Kidney capillary endothelial cell (primary cell): Measurements from ENCODE around the gene GRIA3.
"Not testable (repeated sequence)": the region's sequence is repeated elsewhere in the genome, so short reads cannot be mapped to it uniquely, and the experiment has no call there.

ENCODE experiments used
- DNase-seq: peaks from one replicate; pipeline ENCODE4 v3.0.0-alpha.2; 2018; ENCODE audit warnings: low spot score

The GRIA3 gene

DNA sequence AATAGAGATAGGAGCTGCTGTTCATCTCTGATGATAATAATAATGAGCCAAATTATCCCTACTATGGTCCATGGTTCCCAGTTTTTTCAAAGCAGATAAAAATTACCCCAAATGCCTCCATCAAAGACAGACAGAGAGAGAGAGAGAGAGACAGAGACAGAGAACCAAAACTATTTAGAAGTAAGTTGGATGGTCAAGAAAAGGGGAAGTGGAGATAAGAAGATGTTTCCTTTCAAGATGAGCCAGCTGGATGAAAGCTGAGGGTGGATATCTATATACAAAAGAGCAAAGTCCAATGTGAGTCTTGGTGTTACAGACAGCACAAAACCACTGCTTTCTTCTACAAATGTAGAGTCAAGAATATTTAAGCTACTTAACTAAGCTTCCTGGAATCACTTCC, 173.9 kb downstream of the GRIA3 start:
- DNase-seq = no peak

DNA sequence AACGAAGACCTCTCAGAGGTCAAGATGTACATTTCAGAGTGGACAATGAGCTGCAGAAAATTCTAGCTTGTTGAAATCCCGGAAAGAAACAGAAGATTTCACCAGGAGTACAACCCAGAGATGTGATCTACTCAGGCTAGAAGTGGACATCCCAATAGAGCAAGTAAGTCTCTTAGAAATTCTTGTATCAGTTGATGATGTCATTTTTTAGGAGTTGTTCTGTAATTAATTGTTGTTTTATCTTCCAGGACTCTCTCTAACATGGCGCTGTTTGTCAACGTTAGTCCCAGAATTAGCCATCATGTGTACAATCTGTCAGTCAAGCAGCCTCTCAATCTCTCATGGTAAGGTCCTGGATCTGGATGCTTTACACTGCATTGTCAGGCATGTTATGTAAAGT, 174.4 kb downstream of the GRIA3 start:
- no peak for DNase-seq

DNA sequence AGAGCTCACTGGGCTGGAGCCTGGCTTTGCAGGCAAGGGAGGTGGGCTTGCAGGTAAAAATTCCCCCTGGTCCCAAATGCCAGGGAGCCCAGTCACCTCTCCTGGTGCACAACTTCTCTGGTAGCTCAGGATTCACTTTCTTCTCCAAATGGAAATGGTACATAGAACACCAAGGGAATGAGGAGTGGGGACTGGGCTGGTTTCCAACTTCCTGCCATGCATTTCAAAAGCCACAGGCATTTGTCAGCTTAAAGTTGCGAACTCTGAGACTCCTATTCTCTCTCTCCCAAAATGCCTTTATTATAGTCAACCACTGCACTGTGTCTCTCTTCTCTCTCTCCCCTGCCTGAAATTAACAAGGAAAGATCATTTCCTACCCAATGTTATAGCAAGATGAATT, 177.3 kb downstream of the GRIA3 start:
- DNase-seq = no peak

DNA sequence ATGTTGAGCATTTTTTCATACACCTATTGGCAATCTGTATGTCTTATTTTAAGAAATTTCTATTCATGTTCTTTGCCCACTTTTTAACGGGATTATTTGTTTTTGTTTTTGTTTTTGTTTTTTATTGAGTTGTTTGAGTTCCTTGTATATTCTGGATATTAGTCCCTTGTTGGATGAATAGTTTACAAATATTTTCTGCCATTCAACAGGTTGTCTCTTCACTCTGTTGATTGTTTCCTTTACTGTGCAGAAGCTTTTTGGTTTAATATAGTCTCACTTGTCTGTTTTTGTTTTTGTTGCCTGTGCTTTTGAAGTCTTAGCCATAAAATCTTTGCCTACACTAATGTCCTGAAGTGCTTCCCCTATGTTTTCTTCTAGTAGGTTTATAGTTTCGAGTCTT, 202.1 kb downstream of the GRIA3 start:
- not testable (repeated sequence) for DNase-seq

DNA sequence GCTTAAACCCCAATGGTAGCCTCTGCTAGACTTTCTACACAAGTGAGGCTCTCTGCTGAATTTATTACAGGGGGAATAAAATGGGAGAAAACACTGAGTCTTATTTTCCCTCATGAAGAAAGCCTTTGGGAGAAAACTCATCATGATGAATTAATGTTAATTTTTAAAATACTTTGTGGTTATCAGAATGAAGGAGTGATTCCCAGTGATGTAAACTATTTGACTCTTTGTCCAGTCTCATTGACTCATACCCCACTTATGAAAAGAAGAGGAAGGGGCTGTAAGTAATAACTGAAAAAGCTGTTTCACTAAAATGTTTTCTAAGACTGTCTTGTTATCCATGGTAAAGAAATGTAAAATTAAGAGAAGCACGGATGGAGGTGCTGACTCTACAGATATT, 208.8 kb downstream of the GRIA3 start:
- no peak for DNase-seq

DNA sequence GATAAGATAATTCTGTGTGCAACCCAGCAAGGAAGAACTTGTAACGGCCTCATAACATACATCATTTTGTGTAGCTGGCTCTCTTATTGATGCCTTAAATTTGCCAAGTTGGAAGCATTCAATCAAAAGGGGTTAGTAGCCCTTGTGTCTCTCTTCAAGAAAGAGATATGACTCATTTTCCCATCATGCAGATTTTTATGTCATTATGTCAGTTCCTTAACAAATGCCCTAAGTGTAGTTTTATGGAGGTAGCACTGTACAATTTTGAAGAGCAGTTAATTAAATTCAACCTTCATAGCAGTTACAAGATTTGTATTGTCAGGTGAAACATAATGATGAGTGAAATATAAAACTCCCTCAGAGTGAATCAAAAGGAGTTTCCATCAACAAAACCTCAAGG, 215.6 kb downstream of the GRIA3 start:
- DNase-seq = no peak

DNA sequence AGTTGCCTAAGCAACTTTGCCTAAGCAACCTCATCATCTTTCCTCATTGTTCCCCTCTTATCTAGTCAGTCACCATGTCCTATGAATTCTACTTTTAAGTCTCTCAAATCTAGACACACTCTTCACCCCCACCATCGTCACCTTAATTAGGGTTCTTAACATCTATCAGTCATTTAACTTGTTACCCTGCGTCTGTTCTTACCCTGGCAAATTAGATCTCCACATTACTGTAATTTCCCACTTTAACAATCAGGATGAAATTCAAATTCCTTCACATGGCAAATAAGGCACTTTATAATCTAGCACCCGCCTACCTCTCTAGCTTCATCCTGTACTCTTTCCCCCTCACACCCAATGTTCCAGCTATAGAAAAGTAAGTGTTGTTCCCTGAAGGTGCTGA, 221.2 kb downstream of the GRIA3 start:
- no peak for DNase-seq

DNA sequence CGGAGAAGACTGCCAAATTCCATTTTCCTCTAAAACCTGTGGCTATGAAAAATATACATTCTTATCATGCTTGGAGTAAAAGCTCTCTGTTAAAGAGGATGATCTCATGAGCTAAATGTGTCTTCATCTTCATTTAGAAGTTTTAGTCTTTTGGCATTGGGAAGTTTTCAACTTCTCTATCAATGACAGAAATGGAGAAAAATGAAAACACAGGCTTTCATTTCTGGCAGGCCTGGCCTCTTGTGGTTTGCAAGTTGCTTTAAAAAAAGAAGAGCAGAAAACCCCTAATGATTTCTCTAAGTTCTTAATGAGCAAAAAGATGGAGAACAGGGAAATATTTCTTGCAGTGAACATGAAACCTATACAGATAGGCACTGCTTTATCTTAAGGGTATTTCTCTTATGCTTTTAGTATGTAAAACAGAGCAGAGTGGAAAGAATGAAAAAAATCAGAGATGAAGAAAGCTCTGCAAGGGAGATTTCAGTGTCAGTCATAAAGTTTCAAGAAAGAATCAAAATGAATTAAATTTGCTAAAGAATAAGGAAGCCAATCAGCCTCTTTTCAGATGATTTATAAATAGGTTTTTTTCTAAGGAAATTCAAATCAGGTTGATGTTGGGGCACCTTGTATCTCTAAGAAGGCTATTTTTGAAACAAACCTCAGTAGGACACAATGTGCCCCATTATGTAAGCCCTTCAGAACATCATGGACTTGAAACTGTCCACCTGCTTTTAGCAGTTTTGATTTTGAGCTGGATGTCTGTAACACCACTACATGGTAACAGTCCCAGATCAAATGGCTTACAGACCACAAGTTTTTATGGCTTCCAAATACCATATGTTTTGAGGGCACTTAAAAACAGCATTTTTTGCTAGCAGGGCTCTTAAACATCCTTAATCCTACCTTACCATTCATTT, 225.0 kb downstream of the GRIA3 start:
- no peak for DNase-seq

DNA sequence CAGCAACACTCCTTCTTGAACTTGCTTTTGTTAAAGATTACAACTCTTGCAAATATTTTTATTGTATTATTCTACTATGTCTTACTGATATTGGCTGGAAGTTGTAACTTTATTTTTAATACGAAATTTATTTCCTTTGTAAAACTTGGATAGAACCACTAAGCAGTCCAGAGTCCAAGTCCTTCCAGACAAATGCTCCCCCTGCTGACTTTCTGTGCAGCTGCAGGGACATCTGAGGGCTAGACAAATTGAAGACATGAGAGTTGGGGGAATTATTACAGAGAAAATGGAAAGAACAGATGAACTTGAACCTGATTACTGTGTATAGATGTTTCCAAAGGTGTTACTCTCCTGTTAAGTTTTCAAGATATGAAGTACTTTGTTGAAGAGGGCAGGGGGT, 238.8 kb downstream of the GRIA3 start:
- peak; percentile 17 for DNase-seq

DNA sequence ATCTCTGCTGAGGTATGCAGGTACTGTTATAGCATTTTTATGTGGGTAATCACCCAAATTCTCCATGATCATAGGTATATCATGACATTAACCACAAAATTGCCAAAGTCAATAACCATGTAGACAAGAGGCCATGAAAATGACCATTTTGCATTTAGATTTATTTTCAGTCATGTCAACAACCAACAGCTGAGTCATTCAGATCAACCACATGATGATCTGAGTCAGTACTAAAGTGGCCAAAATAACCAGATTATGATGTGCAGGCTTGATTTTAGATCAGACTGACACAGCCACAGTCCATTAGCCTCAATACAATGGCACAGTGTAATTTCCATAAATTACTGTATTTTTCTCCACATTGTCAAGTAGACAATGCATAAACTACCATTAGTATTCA, 240.5 kb downstream of the GRIA3 start:
- peak; percentile 28 for DNase-seq

DNA sequence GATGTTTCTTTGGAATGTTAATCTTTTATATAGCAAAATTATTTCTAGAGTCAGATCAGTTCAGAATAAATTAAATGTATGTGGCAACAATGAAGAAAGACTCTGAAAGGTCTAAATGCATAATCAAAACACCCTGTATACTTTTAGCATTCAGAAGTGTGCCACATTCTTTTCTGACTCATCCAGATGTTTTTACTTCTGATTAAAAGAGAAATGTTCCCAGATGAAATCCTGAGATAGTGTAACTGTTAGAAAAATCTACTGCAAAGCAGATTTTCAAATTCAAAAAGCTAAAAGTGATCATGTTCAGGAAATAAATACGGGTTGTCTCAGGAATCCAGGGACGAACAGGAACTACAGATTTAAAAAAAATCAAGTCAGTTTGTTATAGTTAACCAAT, 241.4 kb downstream of the GRIA3 start:
- DNase-seq = no peak

DNA sequence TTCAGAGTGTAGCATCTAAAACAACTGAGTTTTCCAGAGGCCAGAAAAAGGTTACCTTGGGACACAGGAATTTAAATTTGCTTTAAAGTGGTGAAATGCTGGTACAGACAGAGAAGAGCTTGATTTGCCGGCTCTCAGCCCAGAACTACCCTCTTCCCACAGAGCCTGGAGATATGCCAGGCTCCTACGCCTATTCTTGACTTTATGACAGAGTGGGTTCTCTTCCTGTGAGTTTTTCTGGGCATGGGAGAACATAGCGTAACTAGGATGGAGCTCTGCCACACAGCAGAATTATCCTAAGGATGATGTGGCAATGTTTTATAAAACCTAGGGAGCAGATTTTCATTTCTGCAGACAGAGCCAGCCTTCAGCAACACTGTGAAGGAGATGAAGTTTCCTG, 241.8 kb downstream of the GRIA3 start:
- DNase-seq = no peak

DNA sequence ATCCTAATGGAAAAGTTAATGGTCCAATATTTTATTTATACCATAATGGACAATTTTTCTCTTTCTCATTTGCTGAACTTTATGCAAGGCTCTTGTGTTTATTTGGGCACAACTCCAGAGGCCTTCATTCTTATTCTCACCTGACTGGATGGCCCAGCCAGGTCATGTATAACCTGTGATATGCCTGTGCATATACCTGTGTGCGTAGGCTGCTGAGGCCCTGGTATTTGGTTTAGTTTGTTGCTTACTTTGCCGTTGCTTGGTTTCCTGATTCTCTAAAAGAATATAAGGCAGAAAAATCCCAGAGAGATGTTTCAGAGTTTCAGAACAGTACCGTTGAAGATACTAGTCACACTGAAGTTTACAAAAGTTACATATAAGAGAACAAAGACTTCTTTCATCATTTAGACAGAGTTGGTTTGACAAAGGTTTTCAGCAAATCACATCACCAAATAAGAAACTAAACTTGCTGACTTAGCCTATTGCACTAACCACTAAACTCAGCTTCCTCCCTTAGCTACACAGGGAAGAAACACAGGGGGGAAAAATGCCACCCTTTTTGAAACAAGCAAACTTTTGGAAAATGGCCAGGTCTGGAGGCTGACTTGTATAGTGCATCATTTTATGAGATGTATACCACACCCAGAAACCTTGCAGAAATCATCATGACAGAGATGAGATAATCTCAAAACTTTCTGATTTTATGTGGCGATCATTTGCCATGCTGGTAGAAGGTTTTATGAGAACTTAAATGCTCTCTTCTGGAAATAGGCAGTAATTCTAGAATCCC, 248.5 kb downstream of the GRIA3 start:
- no peak for DNase-seq

DNA sequence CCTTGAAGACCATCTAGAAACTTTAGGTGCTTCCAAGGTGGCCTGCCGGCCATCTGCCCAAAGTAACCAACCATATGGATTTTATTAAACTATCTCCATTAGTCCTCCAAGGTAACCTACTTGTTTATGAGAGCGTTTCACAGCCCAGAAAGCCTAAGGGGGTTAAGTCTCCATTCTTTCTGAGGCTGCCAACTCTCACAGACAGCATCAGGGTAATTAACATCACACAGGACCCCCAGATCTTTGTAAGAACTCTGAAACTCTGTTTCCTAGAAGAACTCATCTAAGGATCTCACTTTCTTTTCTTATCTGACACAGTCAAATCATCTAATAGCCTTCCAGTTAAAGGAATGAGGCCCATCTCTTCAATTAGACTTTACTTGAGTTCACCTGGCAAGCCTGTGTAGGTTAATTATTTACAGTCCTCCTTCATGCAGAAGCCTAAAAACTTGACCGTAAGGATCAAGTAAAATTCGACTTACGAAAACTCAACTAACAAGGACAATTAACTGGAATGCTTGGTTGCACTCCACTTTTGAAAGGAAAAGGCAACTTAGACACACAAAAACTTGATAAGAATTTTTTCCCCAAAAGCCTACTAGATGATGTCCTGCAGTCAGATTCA, 252.5 kb downstream of the GRIA3 start:
- DNase-seq = no peak

DNA sequence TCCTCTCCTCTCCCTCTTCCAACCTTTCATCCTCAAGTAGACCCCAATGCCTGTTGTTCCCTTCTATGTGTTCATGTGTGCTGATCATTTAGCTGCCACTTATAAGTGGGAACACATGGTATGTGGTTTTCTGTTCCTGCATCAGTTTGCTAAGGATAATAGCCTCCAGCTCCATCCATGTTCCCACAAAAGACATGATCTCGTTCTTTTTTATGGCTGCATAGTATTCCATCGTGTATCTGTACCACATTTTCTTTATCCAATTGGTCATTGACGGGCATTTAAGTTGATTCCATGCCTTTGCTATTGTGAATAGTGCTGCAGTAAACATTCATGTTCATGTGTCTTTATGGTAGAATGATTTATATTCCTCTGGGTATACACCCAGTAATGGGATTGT, 255.8 kb downstream of the GRIA3 start:
- DNase-seq = not testable (repeated sequence)

DNA sequence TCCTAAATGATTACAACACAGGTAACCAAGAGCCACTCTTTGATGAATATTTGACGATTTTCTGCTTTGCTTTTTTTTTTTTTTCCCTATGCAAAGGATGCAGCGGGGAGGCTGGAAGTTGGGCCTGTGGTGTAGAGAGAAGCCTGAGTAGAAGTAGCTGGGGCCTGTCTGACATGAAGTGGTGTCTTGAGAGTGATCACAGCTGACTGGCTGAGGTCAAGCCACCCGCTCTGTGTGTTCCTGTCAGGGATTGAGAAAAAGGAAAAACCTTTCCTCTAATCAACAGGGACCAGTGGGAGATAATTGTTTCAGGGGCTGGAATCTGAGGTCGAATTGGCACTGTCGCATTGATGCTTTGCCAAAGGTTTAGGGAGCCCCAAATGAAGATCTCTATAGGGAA, 258.7 kb downstream of the GRIA3 start:
- no peak for DNase-seq

DNA sequence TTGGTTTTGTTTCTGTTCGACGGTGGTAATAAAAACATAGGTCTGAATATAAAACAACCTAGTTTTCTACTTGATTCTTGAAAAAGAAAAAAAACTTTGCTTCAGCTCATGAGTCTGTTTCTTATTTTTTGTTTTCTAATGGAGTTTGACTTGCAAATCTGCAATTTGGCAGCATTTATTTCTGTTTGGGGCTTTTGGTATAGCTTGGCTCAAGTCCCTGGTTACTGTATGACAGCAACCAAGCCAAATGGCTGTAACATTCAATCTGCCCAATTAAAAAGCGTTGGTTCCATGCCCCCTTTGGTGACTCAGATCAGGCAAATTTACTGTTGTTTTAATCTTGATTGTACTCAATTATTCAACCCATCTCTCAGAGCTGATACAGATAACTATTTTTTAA, 263.4 kb downstream of the GRIA3 start:
- no peak for DNase-seq

DNA sequence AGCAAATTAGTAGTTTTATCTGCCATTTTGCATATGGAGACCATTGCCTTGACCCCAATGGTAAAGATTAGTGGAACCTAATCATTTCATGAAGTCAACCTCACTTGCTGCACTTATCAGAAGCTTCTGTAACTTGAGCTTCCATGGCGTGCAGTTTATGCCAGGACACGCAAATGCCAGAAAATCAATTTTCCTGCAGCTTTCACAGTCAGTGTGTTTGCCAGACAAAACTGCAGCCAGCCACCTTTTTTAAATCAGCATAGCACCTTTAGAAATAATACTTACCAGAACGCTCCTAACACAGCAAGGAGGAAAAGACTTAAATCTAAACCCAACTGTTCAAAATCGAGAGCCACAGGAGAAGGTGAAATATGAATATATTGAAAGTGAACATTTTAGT, 265.3 kb downstream of the GRIA3 start:
- no peak for DNase-seq

DNA sequence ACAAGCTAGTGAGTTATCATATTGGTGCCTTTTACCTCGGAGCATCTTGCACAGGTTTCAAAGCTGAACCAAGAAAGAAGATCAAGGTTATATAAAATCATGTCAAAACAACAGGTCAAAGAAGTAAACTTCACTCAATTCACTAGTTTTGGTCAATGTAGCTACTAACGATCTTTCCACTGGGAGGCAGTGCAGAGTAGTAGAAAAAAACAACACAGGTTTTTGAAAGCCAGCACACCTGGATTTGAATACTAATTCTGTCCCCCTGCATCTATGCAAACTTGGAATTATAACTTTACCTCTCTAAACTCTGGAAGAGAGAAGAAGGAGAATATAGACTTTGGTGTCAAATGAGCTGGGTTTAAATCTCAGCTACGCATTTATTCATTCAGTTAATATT, 266.1 kb downstream of the GRIA3 start:
- DNase-seq = peak; percentile 5

DNA sequence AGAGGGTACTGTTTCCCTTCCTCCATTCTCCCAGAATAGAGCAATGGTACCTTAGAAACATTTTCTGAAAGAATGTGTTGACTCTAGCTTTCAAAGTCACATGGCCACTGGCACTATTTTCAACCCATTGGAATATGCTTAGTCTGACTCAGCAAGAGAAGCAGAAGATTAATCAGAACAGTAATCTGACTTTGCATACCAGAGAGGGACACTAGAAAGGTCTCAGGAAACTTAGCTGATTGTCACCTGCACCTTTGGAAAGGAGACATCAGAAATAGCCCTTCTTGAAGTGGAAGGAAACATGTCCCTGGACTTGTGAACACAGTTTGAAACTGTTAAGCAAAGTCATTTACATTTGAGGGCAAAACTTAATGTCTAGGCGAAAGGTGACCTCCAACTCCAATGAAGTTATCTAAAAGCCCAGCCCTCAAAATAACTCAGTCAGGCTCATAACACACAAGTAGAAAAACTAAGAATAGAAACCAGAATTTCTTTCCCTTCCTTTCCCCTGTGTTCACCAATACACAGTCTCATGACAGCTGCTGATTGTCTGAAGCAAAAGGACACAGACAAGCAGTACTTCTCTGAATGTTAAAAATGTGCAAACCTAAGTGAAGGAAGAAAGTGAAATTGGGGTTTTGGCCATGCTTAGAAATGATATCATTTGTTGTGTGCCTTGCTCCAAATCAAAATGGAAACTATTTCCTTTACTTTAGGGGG, 270.8 kb downstream of the GRIA3 start:
- no peak for DNase-seq

DNA sequence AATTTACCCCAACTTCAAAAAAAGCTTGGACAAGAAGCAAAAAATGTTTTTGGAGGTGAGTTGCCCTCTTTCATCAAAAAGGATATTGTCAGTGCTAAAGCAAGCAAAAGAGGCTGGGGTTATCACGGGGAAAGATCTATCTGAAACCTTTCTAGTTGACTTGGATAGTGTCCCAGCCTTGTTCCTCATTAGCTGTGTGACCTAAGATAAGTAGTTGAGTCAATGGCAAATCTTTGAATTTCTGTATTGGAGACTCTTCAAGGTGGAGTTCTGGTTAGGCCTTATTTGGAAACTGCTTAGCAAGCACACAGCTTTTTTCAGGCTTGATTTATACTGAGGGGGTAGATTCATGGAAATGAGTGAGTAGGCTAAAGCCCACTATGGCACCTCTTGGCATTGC, 271.6 kb downstream of the GRIA3 start:
- no peak for DNase-seq

DNA sequence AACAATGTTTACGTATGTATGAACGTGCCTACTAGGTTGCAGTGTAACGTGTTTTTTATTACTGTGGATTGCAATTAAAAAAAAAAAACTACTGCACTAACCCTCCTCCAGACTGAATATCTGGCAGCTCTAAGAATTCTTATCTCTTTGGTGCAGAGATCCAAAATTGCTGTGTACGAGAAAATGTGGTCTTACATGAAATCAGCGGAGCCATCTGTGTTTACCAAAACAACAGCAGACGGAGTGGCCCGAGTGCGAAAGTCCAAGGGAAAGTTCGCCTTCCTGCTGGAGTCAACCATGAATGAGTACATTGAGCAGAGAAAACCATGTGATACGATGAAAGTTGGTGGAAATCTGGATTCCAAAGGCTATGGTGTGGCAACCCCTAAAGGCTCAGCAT, 280.6 kb downstream of the GRIA3 start:
- no peak for DNase-seq
